ENCODE measurements around the gene B3GALNT2.

Gene B3GALNT2

GRCh38 chr1:235450433-235450832 lies 53.8 kb downstream of the B3GALNT2 start:
- CTCF ChIA-PET = interaction anchor here (0.6 kb wide), 1 partner anchor 1862 kb away, joined by 3 read pairs; no protein-coding TSS in a partner anchor
- DNase-seq (ENCODE audit: extremely low spot score) = no peak
- POLR2A ChIA-PET = no interaction called here
- TF ChIP-seq ELF4 (IDR thresholded peaks at IDR 0.05) (no peak), BHLHE40 (IDR thresholded peaks at IDR 0.05; ENCODE audit: borderline replicate concordance) (no peak), HDGF (IDR thresholded peaks at IDR 0.05; ENCODE audit: borderline replicate concordance) (no peak), TARDBP (IDR thresholded peaks at IDR 0.05) (no peak), NFRKB (IDR thresholded peaks at IDR 0.05) (no peak), SP1 (IDR thresholded peaks at IDR 0.05) (no peak), ARNT (IDR thresholded peaks at IDR 0.05) (no peak), SUZ12 (IDR thresholded peaks at IDR 0.05) (no peak), FOXK2 (IDR thresholded peaks at IDR 0.05) (no peak)
- TF ChIP-seq, protein P1, sequence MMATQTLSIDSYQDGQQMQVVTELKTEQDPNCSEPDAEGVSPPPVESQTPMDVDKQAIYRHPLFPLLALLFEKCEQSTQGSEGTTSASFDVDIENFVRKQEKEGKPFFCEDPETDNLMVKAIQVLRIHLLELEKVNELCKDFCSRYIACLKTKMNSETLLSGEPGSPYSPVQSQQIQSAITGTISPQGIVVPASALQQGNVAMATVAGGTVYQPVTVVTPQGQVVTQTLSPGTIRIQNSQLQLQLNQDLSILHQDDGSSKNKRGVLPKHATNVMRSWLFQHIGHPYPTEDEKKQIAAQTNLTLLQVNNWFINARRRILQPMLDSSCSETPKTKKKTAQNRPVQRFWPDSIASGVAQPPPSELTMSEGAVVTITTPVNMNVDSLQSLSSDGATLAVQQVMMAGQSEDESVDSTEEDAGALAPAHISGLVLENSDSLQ (IDR thresholded peaks at IDR 0.05) = no peak

DNA sequence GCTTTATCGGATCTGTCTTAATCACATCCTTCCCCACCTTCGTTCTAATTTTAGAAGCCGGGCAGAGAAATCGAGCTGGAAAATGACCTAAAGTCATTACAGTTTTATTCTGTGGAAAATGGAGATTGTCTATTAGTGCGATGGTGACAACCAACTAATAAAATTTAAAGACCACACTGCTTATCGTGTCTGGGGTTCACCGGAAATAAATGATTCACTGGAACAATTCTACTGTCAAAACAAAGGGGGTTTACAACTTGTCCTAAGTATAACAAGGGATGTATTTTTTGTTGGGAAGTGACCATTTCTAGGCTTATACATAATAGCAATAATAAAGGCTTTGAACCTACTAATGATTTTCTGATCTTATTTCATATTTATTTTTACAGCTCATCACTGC lies 55.6 kb downstream of the B3GALNT2 start:
- no peak for DNase-seq (ENCODE audit: extremely low spot score)
- no peak for TF ChIP-seq L3MBTL2 (conservative IDR thresholded peaks at IDR 0.05)
- no peak for TF ChIP-seq ARNT (IDR thresholded peaks at IDR 0.05)
- no peak for TF ChIP-seq LEF1 (IDR thresholded peaks at IDR 0.05; ENCODE audit: borderline replicate concordance)
- TF ChIP-seq BHLHE40 (IDR thresholded peaks at IDR 0.05; ENCODE audit: borderline replicate concordance) = no peak
- no peak for TF ChIP-seq FOXK2 (IDR thresholded peaks at IDR 0.05)
- no peak for TF ChIP-seq FOXM1 (IDR thresholded peaks at IDR 0.05; ENCODE audit: borderline replicate concordance)
- no peak for TF ChIP-seq TARDBP (IDR thresholded peaks at IDR 0.05)
- no peak for TF ChIP-seq SP1 (IDR thresholded peaks at IDR 0.05)
- no peak for TF ChIP-seq HDGF (IDR thresholded peaks at IDR 0.05; ENCODE audit: borderline replicate concordance)
- TF ChIP-seq ELF4 (IDR thresholded peaks at IDR 0.05) = no peak
- TF ChIP-seq NFRKB (IDR thresholded peaks at IDR 0.05) = no peak
- TF ChIP-seq, protein P1 (IDR thresholded peaks at IDR 0.05) = no peak
- no peak for TF ChIP-seq ZNF384 (IDR thresholded peaks at IDR 0.05)
- TF ChIP-seq FOXA1 (IDR thresholded peaks at IDR 0.05) = no peak
- no peak for TF ChIP-seq SUZ12 (IDR thresholded peaks at IDR 0.05)
- no peak for TF ChIP-seq CTBP1 (IDR thresholded peaks at IDR 0.05; ENCODE audit: borderline replicate concordance)
- POLR2A ChIA-PET = no interaction called here
- CTCF ChIA-PET = no interaction called here

DNA sequence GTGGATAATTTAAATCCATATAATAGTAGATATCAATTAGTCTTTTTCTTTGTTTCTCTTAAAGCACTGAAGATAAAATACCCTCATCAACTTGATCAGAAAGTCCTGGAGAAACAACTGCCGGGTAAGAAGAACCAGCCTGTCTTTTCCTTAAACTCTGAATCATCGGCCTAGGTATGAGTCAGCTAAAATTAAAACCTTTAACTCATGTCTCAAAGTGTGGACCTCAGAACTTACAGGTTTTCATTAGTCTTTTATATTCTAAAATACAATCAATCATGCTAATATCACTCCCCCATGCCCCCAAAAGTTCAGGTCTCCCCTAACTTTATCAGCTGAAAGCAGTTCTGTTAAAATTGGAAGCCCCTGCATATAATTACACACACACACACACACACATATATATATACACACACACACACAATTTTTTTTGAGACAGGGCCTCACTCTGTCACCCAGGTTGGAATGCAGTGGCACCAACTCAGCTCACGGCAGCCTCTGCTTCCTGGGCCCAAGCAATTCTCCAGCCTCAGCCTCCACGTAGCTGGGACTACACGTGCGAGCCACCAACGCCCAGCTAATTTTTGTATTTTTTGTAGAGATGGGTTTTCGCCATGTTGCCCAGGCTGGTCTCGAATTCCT lies 61.3 kb downstream of the B3GALNT2 start:
- TF ChIP-seq FOXK2 (IDR thresholded peaks at IDR 0.05) (no peak), LEF1 (IDR thresholded peaks at IDR 0.05; ENCODE audit: borderline replicate concordance) (no peak), NFRKB (IDR thresholded peaks at IDR 0.05) (no peak), ELF4 (IDR thresholded peaks at IDR 0.05) (no peak), FOXA1 (IDR thresholded peaks at IDR 0.05) (no peak), SP1 (IDR thresholded peaks at IDR 0.05) (no peak), CTBP1 (IDR thresholded peaks at IDR 0.05; ENCODE audit: borderline replicate concordance) (no peak), TARDBP (IDR thresholded peaks at IDR 0.05) (no peak), FOXM1 (IDR thresholded peaks at IDR 0.05; ENCODE audit: borderline replicate concordance) (no peak), BHLHE40 (IDR thresholded peaks at IDR 0.05; ENCODE audit: borderline replicate concordance) (no peak), L3MBTL2 (conservative IDR thresholded peaks at IDR 0.05) (no peak), HDGF (IDR thresholded peaks at IDR 0.05; ENCODE audit: borderline replicate concordance) (no peak)
- TF ChIP-seq, protein P1 (IDR thresholded peaks at IDR 0.05) = no peak
- POLR2A ChIA-PET = interaction anchor here (0.7 kb wide), 1 partner anchor 34 kb away, joined by 3 read pairs; no protein-coding TSS in a partner anchor
- no peak for DNase-seq (ENCODE audit: extremely low spot score)
- CTCF ChIA-PET = interaction anchor here (1.0 kb wide), 1 partner anchor 190 kb away, joined by 3 read pairs; no protein-coding TSS in a partner anchor

DNA sequence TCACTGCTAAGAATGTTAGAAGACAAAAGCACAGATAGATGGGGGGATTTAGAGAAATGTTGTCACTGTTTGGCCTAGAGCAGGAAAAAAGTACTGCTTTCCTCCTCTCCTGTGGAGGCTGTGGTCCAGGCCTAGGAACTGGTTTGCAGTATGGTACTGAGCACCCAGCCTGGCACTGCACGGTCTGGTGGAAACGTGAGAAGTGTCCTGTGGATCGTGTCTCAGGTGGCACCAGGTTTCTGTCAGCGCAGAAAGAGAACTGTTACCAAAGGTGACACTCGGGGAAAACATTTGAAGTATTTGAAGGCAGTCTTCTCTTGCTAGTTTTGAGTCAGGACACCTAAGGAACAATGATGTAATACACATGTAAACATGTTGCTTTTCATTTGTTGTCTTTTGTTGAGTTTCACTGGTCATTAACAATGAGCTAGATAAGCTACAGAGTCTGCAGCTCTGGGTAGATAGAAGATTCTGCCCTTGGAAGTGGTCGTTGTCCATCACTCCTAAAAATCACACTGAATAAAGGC lies 63.0 kb downstream of the B3GALNT2 start:
- POLR2A ChIA-PET = interaction anchor here (0.8 to 1.1 kb wide), 2 partner anchors 63 to 74 kb away, joined by 3 to 4 read pairs; partner anchors contain the start of genes B3GALNT2 and TBCE
- DNase-seq (ENCODE audit: extremely low spot score) = no peak
- TF ChIP-seq LEF1 (IDR thresholded peaks at IDR 0.05; ENCODE audit: borderline replicate concordance) = no peak
- no peak for TF ChIP-seq FOXK2 (IDR thresholded peaks at IDR 0.05)
- TF ChIP-seq, protein P1 (IDR thresholded peaks at IDR 0.05) = no peak
- TF ChIP-seq BHLHE40 (IDR thresholded peaks at IDR 0.05; ENCODE audit: borderline replicate concordance) = no peak
- no peak for TF ChIP-seq ARNT (IDR thresholded peaks at IDR 0.05)
- TF ChIP-seq ZNF384 (IDR thresholded peaks at IDR 0.05) = no peak
- TF ChIP-seq HDGF (IDR thresholded peaks at IDR 0.05; ENCODE audit: borderline replicate concordance) = no peak
- no peak for TF ChIP-seq FOXM1 (IDR thresholded peaks at IDR 0.05; ENCODE audit: borderline replicate concordance)
- no peak for TF ChIP-seq CTBP1 (IDR thresholded peaks at IDR 0.05; ENCODE audit: borderline replicate concordance)
- TF ChIP-seq FOXA1 (IDR thresholded peaks at IDR 0.05) = no peak
- TF ChIP-seq SUZ12 (IDR thresholded peaks at IDR 0.05) = no peak
- TF ChIP-seq NFRKB (IDR thresholded peaks at IDR 0.05) = no peak
- no peak for TF ChIP-seq SP1 (IDR thresholded peaks at IDR 0.05)
- no peak for TF ChIP-seq L3MBTL2 (conservative IDR thresholded peaks at IDR 0.05)
- TF ChIP-seq TARDBP (IDR thresholded peaks at IDR 0.05) = no peak
- no peak for TF ChIP-seq ELF4 (IDR thresholded peaks at IDR 0.05)
- CTCF ChIA-PET = interaction anchor here (0.7 kb wide), 1 partner anchor 157 kb away, joined by 13 read pairs; no protein-coding TSS in a partner anchor

DNA sequence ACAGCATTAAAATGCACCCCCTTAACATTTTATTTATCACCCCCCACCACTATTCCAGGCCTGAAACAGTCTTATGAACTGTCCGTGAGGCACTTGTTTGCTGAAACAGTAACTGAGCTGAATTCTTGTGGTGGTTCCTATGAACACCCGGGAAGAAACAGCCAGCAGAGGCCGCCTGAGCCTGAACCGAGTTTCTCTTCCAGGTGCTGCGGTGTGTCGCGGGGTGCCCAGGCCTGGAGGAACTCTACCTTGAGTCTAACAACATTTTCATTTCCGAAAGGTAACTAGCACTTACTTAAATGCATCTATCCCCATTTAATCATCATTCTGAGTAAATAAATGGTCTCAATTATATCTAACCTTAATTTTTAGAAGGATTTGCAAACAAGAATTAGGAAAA lies 70.3 kb downstream of the B3GALNT2 start:
- CTCF ChIA-PET = interaction anchor here (0.6 kb wide), 1 partner anchor 172 kb away, joined by 3 read pairs; no protein-coding TSS in a partner anchor
- no peak for DNase-seq (ENCODE audit: extremely low spot score)
- no peak for TF ChIP-seq NFRKB (IDR thresholded peaks at IDR 0.05)
- TF ChIP-seq HDGF (IDR thresholded peaks at IDR 0.05; ENCODE audit: borderline replicate concordance) = no peak
- TF ChIP-seq TARDBP (IDR thresholded peaks at IDR 0.05) = no peak
- TF ChIP-seq, protein P1 (IDR thresholded peaks at IDR 0.05) = no peak
- no peak for TF ChIP-seq LEF1 (IDR thresholded peaks at IDR 0.05; ENCODE audit: borderline replicate concordance)
- no peak for TF ChIP-seq FOXK2 (IDR thresholded peaks at IDR 0.05)
- TF ChIP-seq ZNF384 (IDR thresholded peaks at IDR 0.05) = no peak
- TF ChIP-seq SUZ12 (IDR thresholded peaks at IDR 0.05) = no peak
- TF ChIP-seq CTBP1 (IDR thresholded peaks at IDR 0.05; ENCODE audit: borderline replicate concordance) = no peak
- TF ChIP-seq FOXA1 (IDR thresholded peaks at IDR 0.05) = no peak
- no peak for TF ChIP-seq FOXM1 (IDR thresholded peaks at IDR 0.05; ENCODE audit: borderline replicate concordance)
- TF ChIP-seq BHLHE40 (IDR thresholded peaks at IDR 0.05; ENCODE audit: borderline replicate concordance) = no peak
- no peak for TF ChIP-seq ARNT (IDR thresholded peaks at IDR 0.05)
- TF ChIP-seq SP1 (IDR thresholded peaks at IDR 0.05) = no peak
- no peak for TF ChIP-seq L3MBTL2 (conservative IDR thresholded peaks at IDR 0.05)
- TF ChIP-seq ELF4 (IDR thresholded peaks at IDR 0.05) = no peak
- POLR2A ChIA-PET = no interaction called here

Measured in HEK293T (cell line).